GM19468 (cell line): ENCODE measurements around the gene DDX53.

Experiments
- ATAC-seq: cut with Tn5 transposase; IDR thresholded peaks from one replicate; pipeline ENCODE4 v1.9.1; 2021; ENCODE audit warnings: mild to moderate bottlenecking, moderate library complexity, moderate number of reproducible peaks; ENCODE audit not compliant: unreplicated experiment; ENCODE audit errors: extremely low read depth

Gene DDX53

GRCh38 chrX:23048806-23049573, 49.2 kb downstream of the DDX53 start:
- no peak for ATAC-seq

GRCh38 chrX:23052324-23052723, 52.6 kb downstream of the DDX53 start:
- ATAC-seq: no peak
